Thoracic aorta (tissue), 2 donors: ENCODE data around the gene GPRC5A. TPM values are rescaled to one million over a fixed set of nuclear protein-coding genes. Genes with fewer than 3 reads are reported as not detected.
"Not testable (repeated sequence)": the region's sequence is repeated elsewhere in the genome, so short reads cannot be mapped to it uniquely, and the experiment has no call there.

Experiments
- ATAC-seq: fragments of 150-250 bp; one replicate; pipeline ENCODE4 v1.8.0; 2017; ENCODE audit warnings: low read depth; ENCODE audit not compliant: insufficient number of reproducible peaks, low FRiP score
- DNase-seq: peaks from one replicate; pipeline ENCODE4 v3.0.0-alpha.2; 2020; ENCODE audit warnings: low spot score
- H3K27ac ChIP-seq, 2 donors: fragments of 200-600 bp; sonication (generic); 1 replicate in 1 of 2; 2 replicates in 1 of 2; pipeline ENCODE4 v1.5.1; 2016; ENCODE audit warnings: mild to moderate bottlenecking in 2 of 2, moderate library complexity in 2 of 2
- H3K27me3 ChIP-seq: fragments of 200-600 bp; sonication (generic); replicated peaks from 2 replicates; pipeline ENCODE4 v1.6.0; 2016; ENCODE audit warnings: mild to moderate bottlenecking; ENCODE audit not compliant: insufficient read depth
- H3K36me3 ChIP-seq: fragments of 200-600 bp; sonication (generic); one replicate; pipeline ENCODE4 v1.5.1; 2016
- H3K4me1 ChIP-seq, 2 donors: fragments of 200-600 bp; sonication (generic); 1 replicate in 1 of 2; 2 replicates in 1 of 2; pipeline versions ENCODE4 v1.5.1 to v1.6.0; 2016; ENCODE audit warnings: low read depth in 2 of 2, mild to moderate bottlenecking in 1 of 2; ENCODE audit not compliant: control insufficient read depth in 1 of 2
- H3K4me3 ChIP-seq: fragments of 200-600 bp; sonication (generic); 2 replicates; pipeline ENCODE4 v1.5.1; 2016; ENCODE audit warnings: mild to moderate bottlenecking
- H3K9me3 ChIP-seq: fragments of 200-600 bp; sonication (generic); 2 replicates; pipeline ENCODE4 v1.5.1; 2016
- CTCF ChIP-seq: fragments of 200-600 bp; sonication (generic); IDR thresholded peaks from one replicate; pipeline ENCODE4 v1.5.1; 2019; ENCODE audit warnings: antibody characterized with exemption
- total RNA-seq, 2 donors: library from RNA; depleted of rRNA; stranded (reverse); fragments of >200 nt; gene quantifications; one replicate each; pipeline versions ENCODE4 v1.1.0 to v1.2.3, GENCODE V29; 2016

The GPRC5A gene
- total RNA-seq = 100 to 1,000 TPM in 1 of 2 donors, 10 to 100 TPM in 1; 42.8 to 123 TPM

- peak; percentile 97 for ATAC-seq
- H3K4me1 ChIP-seq = peaks cover 0 to 30% of the 10 kb centered on the region in 2 donors
- no peaks in the 10 kb centered on the region for H3K9me3 ChIP-seq
- no peaks in the 10 kb centered on the region for H3K27me3 ChIP-seq
- H3K36me3 ChIP-seq = no peaks in the 10 kb centered on the region
- peak within 1 kb of the TSS; percentile 94 to 99 for H3K27ac ChIP-seq
- peak within 1 kb of the TSS; percentile 81 for H3K4me3 ChIP-seq
- DNase-seq = peak; percentile 90
- peak; percentile 4 for TF ChIP-seq CTCF
Observed at GRCh38 chr12:12891080-12891880, at the start of gene GPRC5A. Gene GPRC5A (plus strand): TSS chr12:12891562. CDS start chr12:12908250, 16,688 bp downstream.

- H3K9me3 ChIP-seq = no peaks in the 10 kb centered on the region
- ATAC-seq = no peak
- H3K27ac ChIP-seq = no peak overlapping the region
- H3K4me1 ChIP-seq = no peaks in the 10 kb centered on the region
- DNase-seq = no peak
- no peaks in the 10 kb centered on the region for H3K36me3 ChIP-seq
- TF ChIP-seq CTCF = no peak
- no peak overlapping the region for H3K4me3 ChIP-seq
- no peaks in the 10 kb centered on the region for H3K27me3 ChIP-seq
Observed at GRCh38 chr12:12845794-12846243, 45.5 kb upstream of the GPRC5A start.

GRCh38 chr12:12846780-12847179, 44.6 kb upstream of the GPRC5A start:
- H3K4me3 ChIP-seq, H3K9me3 ChIP-seq, H3K27ac ChIP-seq, DNase-seq, H3K4me1 ChIP-seq, H3K27me3 ChIP-seq, ATAC-seq, H3K36me3 ChIP-seq: not testable (repeated sequence)

GRCh38 chr12:12853435-12853834, 37.9 kb upstream of the GPRC5A start:
- no peaks in the 10 kb centered on the region for H3K27me3 ChIP-seq
- ATAC-seq (no peak), DNase-seq (no peak)
- no peaks in the 10 kb centered on the region for H3K4me1 ChIP-seq
- TF ChIP-seq CTCF = no peak
- H3K27ac ChIP-seq = no peak overlapping the region
- no peaks in the 10 kb centered on the region for H3K36me3 ChIP-seq
- H3K4me3 ChIP-seq = no peak overlapping the region
- H3K9me3 ChIP-seq = no peaks in the 10 kb centered on the region

- ATAC-seq = no peak
- TF ChIP-seq CTCF = no peak
- DNase-seq = no peak
- Histone ChIP-seq H3K36me3 (no peaks in the 10 kb centered on the region), H3K4me1 (no peaks in the 10 kb centered on the region), H3K27me3 (no peaks in the 10 kb centered on the region), H3K4me3 (no peak overlapping the region), H3K27ac (no peak overlapping the region), H3K9me3 (no peaks in the 10 kb centered on the region)
Observed at GRCh38 chr12:12859690-12860089, 31.7 kb upstream of the GPRC5A start.
